ENCODE measurements around the gene PRAMEF15. TPM values are rescaled to one million over a fixed set of nuclear protein-coding genes. Genes with fewer than 3 reads are reported as not detected.
"Not testable (repeated sequence)": the region's sequence is repeated elsewhere in the genome, so short reads cannot be mapped to it uniquely, and the experiment has no call there.

The PRAMEF15 gene
- not detected in 2 replicates for total RNA-seq
- not detected in 2 replicates for polyA plus RNA-seq
- polyA plus RNA-seq (2011; cell fraction: cytosol; rRNA removed) = not detected in 2 replicates
- polyA plus RNA-seq (2011; cell fraction: nucleus; rRNA removed) = not detected in 2 replicates
- polyA plus RNA-seq (2012) = not detected in 2 replicates
- polyA minus RNA-seq = not detected in 2 replicates
- polyA minus RNA-seq (2011; cell fraction: cytosol; rRNA and poly(A)+ RNA removed) = not detected
- not detected in 2 replicates for polyA minus RNA-seq (2011; cell fraction: nucleus; rRNA and poly(A)+ RNA removed)
- not detected for Bru-seq, nascent RNA
- BruChase-seq, experiment 1, labeled RNA remaining after a 6-hour chase = not detected
- BruChase-seq, experiment 2, labeled RNA remaining after a 2-hour chase = not detected
- long read RNA-seq = 0 reads

DNA sequence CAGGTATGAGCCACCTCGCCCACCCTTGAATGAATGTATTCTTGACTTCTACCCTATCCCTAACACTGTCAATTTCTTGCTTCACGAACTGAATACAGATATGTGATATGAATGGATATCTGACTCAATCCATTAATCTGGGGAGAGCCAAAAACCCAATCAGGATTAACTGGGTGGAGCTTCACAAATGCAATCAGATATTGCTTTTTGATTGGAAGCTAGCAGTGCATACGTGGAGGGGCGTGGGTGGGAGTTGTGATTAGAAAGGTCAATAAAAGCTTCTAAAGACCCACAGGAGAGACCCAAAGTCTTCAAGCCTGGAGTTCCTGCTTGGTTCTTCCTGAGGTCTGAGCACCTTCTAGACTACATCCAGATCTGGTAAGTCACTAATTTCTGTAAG, at the start of gene PRAMEF15:
Gene PRAMEF15, plus strand, starts transcription at position 301 of the 400 bp plus-strand sequence. CDS start 2,827 bp downstream, outside the sequence.
- intact Hi-C loops (cut with micrococcal nuclease); BruUV-seq (replicated peaks); H3K4me2 ChIP-seq (ENCODE audit: insufficient read depth, low read length); H3K27ac ChIP-seq (ENCODE audit: insufficient read depth, low read depth, low read length); H3K9me1 ChIP-seq (replicated peaks; ENCODE audit: control insufficient read depth, extremely low read depth, insufficient read depth, low read length); H3K9me3 ChIP-seq (replicated peaks; ENCODE audit: control insufficient read depth, insufficient read depth, low read length); POLR2A ChIA-PET; H3K36me3 ChIP-seq (ENCODE audit: control insufficient read depth in 2 of 2, extremely low read depth in 1 of 2, insufficient read depth in 2 of 2, low read length in 2 of 2); FAIRE-seq; CTCF ChIA-PET; H3K27me3 ChIP-seq (ENCODE audit: control insufficient read depth in 2 of 2, insufficient read depth in 2 of 2, low read length in 2 of 2); H3K79me2 ChIP-seq (ENCODE audit: control insufficient read depth, insufficient read depth, low read length); H3K9ac ChIP-seq (replicated peaks; ENCODE audit: extremely low read depth, insufficient read depth, low read length); DNase-seq (ENCODE audit: low read depth, low spot score); H2AFZ ChIP-seq (ENCODE audit: low read depth, low read length); H4K20me1 ChIP-seq (replicated peaks; ENCODE audit: control insufficient read depth, extremely low read depth, insufficient read depth, low read length); H3K4me3 ChIP-seq (replicated peaks in 1 of 3; ENCODE audit: insufficient read depth in 1 of 3, low read depth in 1 of 3, low read length in 3 of 3); H3K4me1 ChIP-seq (ENCODE audit: control insufficient read depth, extremely low read depth, insufficient read depth, low read length); dilution Hi-C loops (cut with MboI; ENCODE audit: extremely low pct_ligation_motif_present, low sequenced_read_pairs): not testable (repeated sequence)

DNA sequence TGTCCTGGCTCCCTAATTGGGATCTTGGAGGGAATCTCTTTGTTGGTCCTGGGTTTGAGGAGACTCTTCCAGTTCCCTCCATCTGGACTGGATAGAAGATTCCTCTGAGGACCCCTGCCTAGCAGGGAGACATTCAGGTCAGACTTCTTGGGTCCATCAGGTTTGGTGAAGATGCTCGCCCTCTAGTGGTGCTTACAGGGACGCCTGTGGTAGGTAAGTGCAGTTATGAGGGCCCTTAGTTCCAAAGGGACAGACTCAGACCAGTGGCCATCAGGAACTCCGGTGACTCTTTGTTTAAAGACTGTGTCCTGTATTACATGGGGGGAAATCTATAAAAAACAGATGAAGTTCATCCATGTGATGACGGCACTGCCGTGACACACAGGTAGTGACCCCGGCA, 38.4 kb upstream of the PRAMEF15 start:
- H3K79me2 ChIP-seq (ENCODE audit: control insufficient read depth, insufficient read depth, low read length); CTCF ChIA-PET; BruUV-seq (replicated peaks); H4K20me1 ChIP-seq (replicated peaks; ENCODE audit: control insufficient read depth, extremely low read depth, insufficient read depth, low read length); H3K4me2 ChIP-seq (ENCODE audit: insufficient read depth, low read length); H3K9me1 ChIP-seq (replicated peaks; ENCODE audit: control insufficient read depth, extremely low read depth, insufficient read depth, low read length); H2AFZ ChIP-seq (ENCODE audit: low read depth, low read length); H3K4me1 ChIP-seq (ENCODE audit: control insufficient read depth, extremely low read depth, insufficient read depth, low read length); FAIRE-seq; H3K9ac ChIP-seq (replicated peaks; ENCODE audit: extremely low read depth, insufficient read depth, low read length); DNase-seq (ENCODE audit: low read depth, low spot score); intact Hi-C loops (cut with micrococcal nuclease); H3K27ac ChIP-seq (ENCODE audit: insufficient read depth, low read depth, low read length); H3K9me3 ChIP-seq (replicated peaks; ENCODE audit: control insufficient read depth, insufficient read depth, low read length); dilution Hi-C loops (cut with MboI; ENCODE audit: extremely low pct_ligation_motif_present, low sequenced_read_pairs); H3K4me3 ChIP-seq (replicated peaks in 1 of 3; ENCODE audit: insufficient read depth in 1 of 3, low read depth in 1 of 3, low read length in 3 of 3); H3K36me3 ChIP-seq (ENCODE audit: control insufficient read depth in 2 of 2, extremely low read depth in 1 of 2, insufficient read depth in 2 of 2, low read length in 2 of 2); H3K27me3 ChIP-seq (ENCODE audit: control insufficient read depth in 2 of 2, insufficient read depth in 2 of 2, low read length in 2 of 2); POLR2A ChIA-PET: not testable (repeated sequence)

DNA sequence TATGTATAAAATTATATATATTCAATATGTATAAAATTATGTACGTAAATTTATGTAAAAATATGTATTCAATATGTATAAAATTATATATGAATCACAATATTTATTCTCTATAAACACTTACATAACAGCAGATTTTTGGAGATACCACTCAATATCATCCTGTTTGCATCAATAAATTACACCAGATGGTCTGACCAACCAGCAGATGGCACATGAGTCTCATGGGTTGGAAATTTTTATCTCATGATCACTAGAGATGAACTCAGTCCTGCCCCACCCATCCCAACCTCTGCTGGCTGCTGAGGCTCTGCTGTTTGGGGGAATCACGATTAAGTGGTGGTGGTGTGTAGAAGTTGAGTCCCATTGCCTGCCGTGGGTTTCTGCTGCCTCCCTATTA, 35.8 kb upstream of the PRAMEF15 start:
- H3K27me3 ChIP-seq (ENCODE audit: control insufficient read depth in 2 of 2, insufficient read depth in 2 of 2, low read length in 2 of 2); intact Hi-C loops (cut with micrococcal nuclease); H3K4me1 ChIP-seq (ENCODE audit: control insufficient read depth, extremely low read depth, insufficient read depth, low read length); dilution Hi-C loops (cut with MboI; ENCODE audit: extremely low pct_ligation_motif_present, low sequenced_read_pairs); BruUV-seq (replicated peaks); DNase-seq (ENCODE audit: low read depth, low spot score); H3K27ac ChIP-seq (ENCODE audit: insufficient read depth, low read depth, low read length); H3K9ac ChIP-seq (replicated peaks; ENCODE audit: extremely low read depth, insufficient read depth, low read length); H3K4me2 ChIP-seq (ENCODE audit: insufficient read depth, low read length); FAIRE-seq; H3K9me1 ChIP-seq (replicated peaks; ENCODE audit: control insufficient read depth, extremely low read depth, insufficient read depth, low read length); H3K36me3 ChIP-seq (ENCODE audit: control insufficient read depth in 2 of 2, extremely low read depth in 1 of 2, insufficient read depth in 2 of 2, low read length in 2 of 2); CTCF ChIA-PET; H3K79me2 ChIP-seq (ENCODE audit: control insufficient read depth, insufficient read depth, low read length); H3K9me3 ChIP-seq (replicated peaks; ENCODE audit: control insufficient read depth, insufficient read depth, low read length); H4K20me1 ChIP-seq (replicated peaks; ENCODE audit: control insufficient read depth, extremely low read depth, insufficient read depth, low read length); POLR2A ChIA-PET; H2AFZ ChIP-seq (ENCODE audit: low read depth, low read length); H3K4me3 ChIP-seq (replicated peaks in 1 of 3; ENCODE audit: insufficient read depth in 1 of 3, low read depth in 1 of 3, low read length in 3 of 3): not testable (repeated sequence)

DNA sequence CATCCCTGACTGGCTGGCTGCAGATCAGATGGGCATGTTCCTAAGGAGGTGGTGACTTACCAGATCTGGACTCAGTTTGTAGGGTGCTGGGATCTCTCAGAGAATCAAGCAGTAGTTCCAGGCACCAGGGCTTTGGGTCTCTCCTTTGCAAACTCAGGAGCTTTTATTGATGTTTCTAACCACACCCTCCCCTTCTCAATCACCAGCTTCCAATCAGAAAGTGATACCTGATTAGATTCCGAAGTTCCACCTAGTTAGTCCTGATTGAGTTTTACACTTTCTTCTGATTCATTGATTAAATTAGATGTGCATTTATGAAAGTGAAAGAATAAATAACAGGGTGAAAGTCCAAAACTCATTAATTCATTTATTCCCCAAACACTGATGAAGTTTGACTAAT, 30.3 kb upstream of the PRAMEF15 start, which contains the start of gene PRAMEF8:
Gene PRAMEF8, minus strand, starts transcription at position 101 of the 400 bp plus-strand sequence. CDS start 1,046 bp downstream, outside the sequence.
- CTCF ChIA-PET; H3K4me2 ChIP-seq (ENCODE audit: insufficient read depth, low read length); H3K27me3 ChIP-seq (ENCODE audit: control insufficient read depth in 2 of 2, insufficient read depth in 2 of 2, low read length in 2 of 2); H3K27ac ChIP-seq (ENCODE audit: insufficient read depth, low read depth, low read length); POLR2A ChIA-PET; DNase-seq (ENCODE audit: low read depth, low spot score); H3K4me3 ChIP-seq (replicated peaks in 1 of 3; ENCODE audit: insufficient read depth in 1 of 3, low read depth in 1 of 3, low read length in 3 of 3); FAIRE-seq; H4K20me1 ChIP-seq (replicated peaks; ENCODE audit: control insufficient read depth, extremely low read depth, insufficient read depth, low read length); H3K4me1 ChIP-seq (ENCODE audit: control insufficient read depth, extremely low read depth, insufficient read depth, low read length); H3K79me2 ChIP-seq (ENCODE audit: control insufficient read depth, insufficient read depth, low read length); H3K36me3 ChIP-seq (ENCODE audit: control insufficient read depth in 2 of 2, extremely low read depth in 1 of 2, insufficient read depth in 2 of 2, low read length in 2 of 2); H3K9me3 ChIP-seq (replicated peaks; ENCODE audit: control insufficient read depth, insufficient read depth, low read length); H2AFZ ChIP-seq (ENCODE audit: low read depth, low read length); intact Hi-C loops (cut with micrococcal nuclease); H3K9me1 ChIP-seq (replicated peaks; ENCODE audit: control insufficient read depth, extremely low read depth, insufficient read depth, low read length); BruUV-seq (replicated peaks); dilution Hi-C loops (cut with MboI; ENCODE audit: extremely low pct_ligation_motif_present, low sequenced_read_pairs); H3K9ac ChIP-seq (replicated peaks; ENCODE audit: extremely low read depth, insufficient read depth, low read length): not testable (repeated sequence)

All from endothelial cell of umbilical vein (primary cell).